Fibroblast of lung (primary cell): Measurements from ENCODE around the gene OR4P4. TPM values are rescaled to one million over a fixed set of nuclear protein-coding genes. Genes with fewer than 3 reads are reported as not detected.

Experiments
- DNase-seq, 2 donors: peaks; one replicate each; pipeline versions ENCODE4 v3.0.0 to v3.0.0-alpha.2; 2010; ENCODE audit warnings: low read depth in 2 of 2
- H2AFZ ChIP-seq: 2 replicates; pipeline ENCODE4 v1.5.1; 2012; ENCODE audit warnings: low read length, control low read depth, inconsistent platforms
- H3K27ac ChIP-seq: 2 replicates; pipeline ENCODE4 v1.5.1; 2011; ENCODE audit warnings: low read length, control low read depth; ENCODE audit not compliant: insufficient read depth
- H3K27me3 ChIP-seq: 2 replicates; pipeline ENCODE4 v1.5.1; 2011; ENCODE audit warnings: mild to moderate bottlenecking, low read length; ENCODE audit not compliant: control insufficient read depth, insufficient read depth
- H3K36me3 ChIP-seq: 2 replicates; pipeline ENCODE4 v1.5.1; 2011; ENCODE audit warnings: low read length; ENCODE audit not compliant: control insufficient read depth, insufficient read depth
- H3K4me1 ChIP-seq: 2 replicates; pipeline ENCODE4 v1.5.1; 2011; ENCODE audit warnings: low read length; ENCODE audit not compliant: control insufficient read depth, insufficient read depth; ENCODE audit errors: extremely low read depth
- H3K4me2 ChIP-seq: 2 replicates; pipeline ENCODE4 v1.5.1; 2011; ENCODE audit warnings: low read length, control low read depth; ENCODE audit not compliant: insufficient read depth; ENCODE audit errors: extremely low read depth
- H3K4me3 ChIP-seq, 4 experiments: fragments of 200-600 bp in 1 of 4; sonication (generic) in 1 of 4; replicated peaks in 1 of 4; 2 replicates each; pipeline ENCODE4 v1.5.1; 2011 to 2016; ENCODE audit warnings: low read length in 4 of 4, low read depth in 3 of 4, mild to moderate bottlenecking in 3 of 4, control low read depth in 2 of 4, inconsistent platforms in 1 of 4, mixed read lengths in 1 of 4; ENCODE audit not compliant: insufficient read depth in 1 of 4; ENCODE audit errors: control extremely low read depth in 1 of 4
- H3K79me2 ChIP-seq: 2 replicates; pipeline ENCODE4 v1.5.1; 2012; ENCODE audit warnings: mild to moderate bottlenecking, low read length, inconsistent platforms; ENCODE audit not compliant: control insufficient read depth, insufficient read depth
- H3K9ac ChIP-seq: 2 replicates; pipeline ENCODE4 v1.5.1; 2011; ENCODE audit warnings: mild to moderate bottlenecking, low read length, control low read depth; ENCODE audit not compliant: insufficient read depth
- H3K9me3 ChIP-seq: 2 replicates; pipeline ENCODE4 v1.5.1; 2012; ENCODE audit warnings: low read depth, low read length; ENCODE audit not compliant: control insufficient read depth, insufficient read depth
- H4K20me1 ChIP-seq: 2 replicates; pipeline ENCODE4 v1.5.1; 2011; ENCODE audit warnings: low read length; ENCODE audit not compliant: control insufficient read depth, insufficient read depth; ENCODE audit errors: extremely low read depth
- EZH2 ChIP-seq: IDR thresholded peaks from 2 replicates; pipeline ENCODE4 v1.5.1; 2012; ENCODE audit warnings: low read length, control low read depth, mild to moderate bottlenecking; ENCODE audit errors: missing control alignments
- polyA plus RNA-seq, 2 donors: library from polyadenylated mRNA; depleted of rRNA in 1 of 2; stranded (reverse) in 1 of 2; unstranded in 1 of 2; fragments of >200 nt; gene quantifications; 2 replicates each; pipeline ENCODE4 v1.2.1, GENCODE V29; 2011 to 2012; ENCODE audit warnings: missing spikeins in 1 of 2
- total RNA-seq: library from RNA; depleted of rRNA; stranded (reverse); fragments of >200 nt; gene quantifications from 2 replicates; pipeline ENCODE4 v1.2.1, GENCODE V29; 2014
- TF ChIP-seq, protein P1 (sequence below), 2 donors: IDR thresholded peaks in 1 of 2; conservative IDR thresholded peaks in 1 of 2; 1 replicate in 1 of 2; 2 replicates in 1 of 2; pipeline ENCODE4 v1.5.1; 2011 to 2012; ENCODE audit warnings: low read length in 2 of 2, control low read depth in 1 of 2, inconsistent platforms in 1 of 2, low read depth in 1 of 2, mild to moderate bottlenecking in 1 of 2

The OR4P4 gene
- total and polyA plus RNA-seq, 2 donors (not counting 1 experiment from before 2014, with no cell fraction given), result not detected

DNA sequence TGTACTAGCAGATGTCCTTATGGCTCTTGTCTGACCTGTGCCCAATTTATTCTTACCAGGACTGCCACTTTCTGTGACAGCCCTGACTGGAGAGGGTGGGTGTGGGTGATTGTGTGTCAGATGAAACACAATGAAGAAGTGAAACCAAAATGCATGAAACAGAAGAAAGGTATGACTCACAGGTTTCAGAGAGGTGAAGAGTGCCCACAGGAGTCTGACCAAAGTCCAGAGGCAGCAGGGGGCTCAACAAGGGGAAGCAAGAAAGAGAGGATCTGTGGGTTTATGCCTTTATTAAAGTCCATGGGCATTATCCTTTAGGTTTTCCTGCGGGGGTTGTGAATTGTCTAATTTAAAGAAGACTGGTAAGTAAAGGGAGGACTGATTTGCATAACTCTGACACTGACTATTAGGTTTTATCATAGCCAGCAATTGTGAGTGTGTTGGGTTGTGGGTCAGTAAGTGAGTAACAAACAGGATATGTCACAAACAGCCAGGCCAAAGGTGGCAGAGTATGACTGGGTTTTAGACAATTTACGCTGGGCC, 23.2 kb downstream of the OR4P4 start:
- no peaks in the 10 kb centered on the region for H3K36me3 ChIP-seq
- no peak for DNase-seq
- no peak overlapping the region for H2AFZ ChIP-seq
- H3K27me3 ChIP-seq, result no peaks in the 10 kb centered on the region
- no peaks in the 10 kb centered on the region for H3K79me2 ChIP-seq
- no peaks in the 10 kb centered on the region for H3K9me3 ChIP-seq
- H3K4me2 ChIP-seq, result no peak overlapping the region
- H3K27ac ChIP-seq, result no peak overlapping the region
- TF ChIP-seq EZH2, result no peak
- TF ChIP-seq, protein P1, sequence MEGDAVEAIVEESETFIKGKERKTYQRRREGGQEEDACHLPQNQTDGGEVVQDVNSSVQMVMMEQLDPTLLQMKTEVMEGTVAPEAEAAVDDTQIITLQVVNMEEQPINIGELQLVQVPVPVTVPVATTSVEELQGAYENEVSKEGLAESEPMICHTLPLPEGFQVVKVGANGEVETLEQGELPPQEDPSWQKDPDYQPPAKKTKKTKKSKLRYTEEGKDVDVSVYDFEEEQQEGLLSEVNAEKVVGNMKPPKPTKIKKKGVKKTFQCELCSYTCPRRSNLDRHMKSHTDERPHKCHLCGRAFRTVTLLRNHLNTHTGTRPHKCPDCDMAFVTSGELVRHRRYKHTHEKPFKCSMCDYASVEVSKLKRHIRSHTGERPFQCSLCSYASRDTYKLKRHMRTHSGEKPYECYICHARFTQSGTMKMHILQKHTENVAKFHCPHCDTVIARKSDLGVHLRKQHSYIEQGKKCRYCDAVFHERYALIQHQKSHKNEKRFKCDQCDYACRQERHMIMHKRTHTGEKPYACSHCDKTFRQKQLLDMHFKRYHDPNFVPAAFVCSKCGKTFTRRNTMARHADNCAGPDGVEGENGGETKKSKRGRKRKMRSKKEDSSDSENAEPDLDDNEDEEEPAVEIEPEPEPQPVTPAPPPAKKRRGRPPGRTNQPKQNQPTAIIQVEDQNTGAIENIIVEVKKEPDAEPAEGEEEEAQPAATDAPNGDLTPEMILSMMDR (conservative IDR thresholded peaks at IDR 0.05 in 1 of 2, IDR thresholded peaks at IDR 0.05 in 1 of 2; ENCODE audit: low read depth in 1 of 2, low read length in 2 of 2), result no peak
- no peak overlapping the region for H3K9ac ChIP-seq
- H3K4me1 ChIP-seq, result no peaks in the 10 kb centered on the region
- H3K4me3 ChIP-seq, result no peak overlapping the region
- no peaks in the 10 kb centered on the region for H4K20me1 ChIP-seq

DNA sequence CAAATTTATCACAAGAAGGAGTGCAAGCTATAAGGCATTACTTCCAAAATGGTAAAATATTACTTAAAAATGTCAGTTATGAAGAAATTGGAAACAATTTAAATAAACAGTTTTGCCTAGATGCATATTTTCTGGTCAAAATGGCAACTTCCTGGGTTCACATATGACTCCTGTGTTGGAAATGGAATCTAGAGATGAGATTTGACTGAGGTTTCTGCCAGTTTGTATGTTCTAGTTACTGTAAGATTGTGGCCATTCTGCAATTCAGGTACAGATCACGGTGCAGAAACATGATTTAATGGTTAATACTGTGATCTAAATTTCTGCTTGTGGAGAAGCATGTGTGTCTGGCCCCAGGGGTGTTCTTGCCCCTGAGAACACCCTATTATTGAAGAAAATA, 23.7 kb downstream of the OR4P4 start:
- Histone ChIP-seq H3K4me3 (no peak overlapping the region), H3K79me2 (no peaks in the 10 kb centered on the region), H3K4me1 (no peaks in the 10 kb centered on the region), H3K4me2 (no peak overlapping the region), H2AFZ (no peak overlapping the region), H3K9me3 (no peaks in the 10 kb centered on the region), H3K36me3 (no peaks in the 10 kb centered on the region), H3K27me3 (no peaks in the 10 kb centered on the region), H3K27ac (no peak overlapping the region), H3K9ac (no peak overlapping the region), H4K20me1 (no peaks in the 10 kb centered on the region)
- no peak for DNase-seq
- TF ChIP-seq EZH2, result no peak
- TF ChIP-seq, protein P1 (conservative IDR thresholded peaks at IDR 0.05 in 1 of 2, IDR thresholded peaks at IDR 0.05 in 1 of 2; ENCODE audit: low read depth in 1 of 2, low read length in 2 of 2), result no peak

DNA sequence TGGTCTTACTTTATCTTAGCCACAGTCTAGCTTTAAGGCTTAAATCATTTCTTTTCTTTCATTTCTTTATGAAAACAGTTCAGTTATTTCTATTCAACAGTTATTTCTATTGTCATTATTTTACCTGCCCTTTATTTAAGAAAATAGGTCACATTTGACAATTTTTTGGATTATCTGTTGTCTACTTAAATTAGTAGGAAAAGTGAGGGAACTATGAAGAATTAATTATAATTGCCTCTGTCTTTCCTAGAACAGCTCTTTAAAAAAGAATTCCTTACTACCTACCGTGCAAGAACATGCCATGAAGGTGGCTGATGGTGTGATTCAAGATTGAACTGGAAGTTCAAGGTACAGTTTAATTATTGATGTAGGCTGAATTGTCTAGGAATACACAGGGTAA, 27.0 kb downstream of the OR4P4 start, which contains the start of gene OR4C6:
OR4C6 (plus strand) TSS at position 301 of the 400 bp plus-strand sequence. CDS start 2,966 bp downstream, outside the sequence.
- no peaks in the 10 kb centered on the region for H3K36me3 ChIP-seq
- no peak within 1 kb of the TSS for H2AFZ ChIP-seq
- no peaks in the 10 kb centered on the region for H3K27me3 ChIP-seq
- H4K20me1 ChIP-seq, result no peaks in the 10 kb centered on the region
- no peak within 1 kb of the TSS for H3K27ac ChIP-seq
- TF ChIP-seq, protein P1 (conservative IDR thresholded peaks at IDR 0.05 in 1 of 2, IDR thresholded peaks at IDR 0.05 in 1 of 2; ENCODE audit: low read depth in 1 of 2, low read length in 2 of 2), result no peak
- TF ChIP-seq EZH2, result no peak
- H3K4me3 ChIP-seq, result no peak within 1 kb of the TSS
- H3K79me2 ChIP-seq, result no peaks in the 10 kb centered on the region
- H3K4me2 ChIP-seq, result no peak within 1 kb of the TSS
- H3K9me3 ChIP-seq, result no peaks in the 10 kb centered on the region
- no peak within 1 kb of the TSS for H3K9ac ChIP-seq
- H3K4me1 ChIP-seq, result no peaks in the 10 kb centered on the region
- DNase-seq, result no peak
